Smooth muscle cell (in vitro differentiated cells): ENCODE results near the gene ATOH8. TPM values are rescaled to one million over a fixed set of nuclear protein-coding genes. Genes with fewer than 3 reads are reported as not detected.

Experiments
- DNase-seq: peaks from one replicate; lab custom pipeline; 2025; ENCODE audit not compliant: unreplicated experiment; lab: John Stamatoyannopoulos, UW
- H2AFZ ChIP-seq: fragments of 200-600 bp; sonication (generic); 2 replicates; pipeline ENCODE4 v1.6.0; 2016; ENCODE audit warnings: antibody characterized with exemption, low read depth, mild to moderate bottlenecking
- H3F3A ChIP-seq: fragments of 200-600 bp; sonication (generic); 2 replicates; pipeline ENCODE4 v1.6.0; 2017; ENCODE audit warnings: antibody characterized with exemption, low read depth
- H3K27ac ChIP-seq: fragments of 200-600 bp; sonication (generic); 2 replicates; pipeline ENCODE4 v1.5.1; 2016; ENCODE audit warnings: low read depth, mild to moderate bottlenecking
- H3K27me3 ChIP-seq: fragments of 200-600 bp; sonication (generic); 2 replicates; pipeline ENCODE4 v1.6.1; 2016; ENCODE audit warnings: low read depth, mild to moderate bottlenecking
- H3K36me3 ChIP-seq: fragments of 200-600 bp; sonication (generic); 2 replicates; pipeline ENCODE4 v1.5.1; 2016; ENCODE audit warnings: low read depth
- H3K4me1 ChIP-seq: fragments of 200-600 bp; sonication (generic); 2 replicates; pipeline ENCODE4 v1.5.1; 2016; ENCODE audit warnings: low read depth
- H3K4me2 ChIP-seq: fragments of 200-600 bp; sonication (generic); 2 replicates; pipeline ENCODE4 v1.6.0; 2016; ENCODE audit warnings: mild to moderate bottlenecking
- H3K4me3 ChIP-seq: fragments of 200-600 bp; sonication (generic); 2 replicates; pipeline ENCODE4 v1.5.1; 2016; ENCODE audit warnings: mild to moderate bottlenecking
- H3K79me2 ChIP-seq: fragments of 200-600 bp; sonication (generic); 2 replicates; pipeline ENCODE4 v1.6.0; 2016; ENCODE audit warnings: low read depth, mild to moderate bottlenecking
- H3K9ac ChIP-seq: fragments of 200-600 bp; sonication (generic); 2 replicates; pipeline ENCODE4 v1.6.0; 2016; ENCODE audit warnings: low read depth
- H3K9me3 ChIP-seq: fragments of 200-600 bp; sonication (generic); replicated peaks from 2 replicates; pipeline ENCODE4 v1.5.1; 2016; ENCODE audit warnings: low read depth
- H4K20me1 ChIP-seq: fragments of 200-600 bp; sonication (generic); 2 replicates; pipeline ENCODE4 v1.6.0; 2016; ENCODE audit warnings: low read depth
- CTCF ChIP-seq: fragments of 200-600 bp; sonication (generic); IDR thresholded peaks from 2 replicates; pipeline ENCODE4 v1.5.1; 2017; ENCODE audit warnings: borderline replicate concordance, mild to moderate bottlenecking, antibody characterized with exemption; ENCODE audit not compliant: insufficient read depth, poor library complexity, severe bottlenecking
- WGBS: methylation state at CpG from one replicate; pipeline ENCODE4 v1.1.7; 2016; ENCODE audit warnings: low lambda C conversion rate; 5-methylcytosine and 5-hydroxymethylcytosine counted together
- polyA plus RNA-seq: library from polyadenylated mRNA; unstranded; fragments of >200 nt; fragmentation: Nextera tagmentation; extraction: Ambion mirVana; gene quantifications from 2 replicates; pipeline ENCODE4 v1.2.1, GENCODE V29; 2016
- total RNA-seq: library from RNA; depleted of rRNA; stranded (reverse); fragments of >200 nt; gene quantifications from 2 replicates; pipeline ENCODE4 v1.2.3, GENCODE V29; 2014

Gene ATOH8
- total and polyA plus RNA-seq, 2 experiments from 2014 or later, result 5.2 to 6.5 TPM

GRCh38 chr2:85799215-85799956, 45.6 kb downstream of the ATOH8 start:
- no peak for DNase-seq
- Histone ChIP-seq H3K79me2 (no peaks in the 10 kb centered on the region), H3K4me2 (no peak overlapping the region), H3K27me3 (no peaks in the 10 kb centered on the region), H3K9me3 (no peaks in the 10 kb centered on the region), H4K20me1 (no peaks in the 10 kb centered on the region), H2AFZ (no peak overlapping the region), H3F3A (no peaks in the 10 kb centered on the region), H3K27ac (no peak overlapping the region), H3K36me3 (no peaks in the 10 kb centered on the region), H3K4me3 (no peak overlapping the region), H3K4me1 (peaks cover 12% of the 10 kb centered on the region), H3K9ac (no peak overlapping the region)
- TF ChIP-seq CTCF, result no peak
- 78% methylated on average over 11 of the region's 11 CpGs for WGBS

DNA sequence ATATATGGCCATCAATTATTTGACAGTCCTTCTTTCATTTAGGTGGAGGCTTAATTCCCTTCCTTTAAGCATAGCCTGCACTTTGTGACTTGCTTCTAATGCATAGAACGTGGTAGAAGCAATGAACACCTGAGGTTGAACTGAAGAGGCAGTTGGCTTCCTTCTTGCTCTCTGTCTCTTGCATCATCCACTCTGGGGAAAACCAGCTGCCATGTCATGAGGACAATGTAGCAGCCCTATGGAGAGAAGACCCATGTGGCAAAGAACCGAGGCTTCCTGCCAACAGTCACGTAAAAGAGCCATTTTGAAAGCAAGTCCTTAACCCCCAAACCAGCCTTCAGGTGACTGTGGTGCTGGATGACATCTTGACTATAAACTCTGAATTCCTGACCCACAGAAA, 46.8 kb downstream of the ATOH8 start:
- WGBS, result 91% methylated on average over 3 of the region's 3 CpGs
- Histone ChIP-seq H2AFZ (no peak overlapping the region), H3K4me2 (no peak overlapping the region), H3K9ac (no peak overlapping the region), H3K79me2 (no peaks in the 10 kb centered on the region), H3K36me3 (no peaks in the 10 kb centered on the region), H3K9me3 (no peaks in the 10 kb centered on the region), H3F3A (no peaks in the 10 kb centered on the region), H3K27me3 (no peaks in the 10 kb centered on the region), H3K27ac (no peak overlapping the region), H3K4me1 (peaks cover 12% of the 10 kb centered on the region), H3K4me3 (no peak overlapping the region), H4K20me1 (no peaks in the 10 kb centered on the region)
- no peak for DNase-seq
- no peak for TF ChIP-seq CTCF

DNA sequence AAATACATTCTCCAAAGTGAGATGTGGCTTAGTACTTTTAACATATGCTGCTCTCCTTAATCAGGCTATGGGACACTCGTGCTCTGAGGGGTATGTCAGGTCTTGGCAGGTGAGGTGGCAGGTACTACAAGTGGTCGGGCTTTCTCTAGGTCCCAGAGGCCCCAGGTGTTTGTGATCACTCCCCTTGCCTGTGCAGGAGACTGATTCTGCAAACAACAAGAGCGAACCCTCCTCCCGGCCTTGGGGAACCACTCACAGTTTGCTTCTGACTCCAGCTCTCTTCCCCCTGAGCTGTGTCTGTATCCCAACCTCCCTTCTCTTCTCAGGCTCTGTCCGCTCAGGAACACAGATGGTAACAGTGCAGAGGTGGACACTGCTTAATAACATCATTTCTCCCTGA, 48.1 kb downstream of the ATOH8 start:
- Histone ChIP-seq H3K27ac (no peak overlapping the region), H3K9ac (no peak overlapping the region), H3K79me2 (no peaks in the 10 kb centered on the region), H3K4me1 (peaks cover 2% of the 10 kb centered on the region), H3K4me2 (no peak overlapping the region), H3K4me3 (no peak overlapping the region), H2AFZ (no peak overlapping the region), H3F3A (no peaks in the 10 kb centered on the region), H3K9me3 (no peaks in the 10 kb centered on the region), H3K27me3 (no peaks in the 10 kb centered on the region), H3K36me3 (no peaks in the 10 kb centered on the region), H4K20me1 (no peaks in the 10 kb centered on the region)
- TF ChIP-seq CTCF, result no peak
- 83% methylated on average over 5 of the region's 5 CpGs for WGBS
- DNase-seq, result no peak
